ENCODE data around the gene SLC16A6.

SLC16A6 gene

DNA sequence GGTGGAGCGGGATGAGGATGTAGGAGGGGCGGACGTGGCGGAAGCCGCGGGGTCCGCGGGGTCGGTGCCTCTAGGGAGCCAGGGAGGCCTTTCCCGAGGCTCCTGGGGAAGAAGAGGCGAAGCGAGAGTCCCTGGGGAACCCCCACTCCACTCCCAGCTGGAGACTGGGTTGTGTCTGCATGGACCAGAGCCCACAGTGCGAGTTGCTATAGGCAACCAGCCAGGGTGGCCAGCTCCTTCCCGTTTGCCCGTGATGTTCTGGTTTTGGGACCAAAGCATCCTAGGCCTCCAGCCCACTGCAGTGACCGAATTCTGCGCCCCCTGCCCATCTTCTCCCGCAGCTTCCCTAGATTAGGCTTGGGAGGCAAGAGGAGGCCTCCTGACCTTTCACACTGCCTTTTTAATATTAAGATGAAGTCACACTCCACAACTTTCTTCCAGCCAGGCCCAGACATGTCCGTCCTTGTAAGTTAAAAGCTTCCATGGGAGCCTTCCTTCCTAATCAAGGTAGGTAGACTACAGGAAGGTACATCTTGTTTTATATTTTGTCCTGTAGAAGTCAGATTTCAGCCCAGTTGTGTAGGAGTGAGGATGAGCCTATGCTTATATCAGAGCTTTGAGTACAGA is 42.6 kb downstream of the SLC16A6 start:
- DNase-seq (ENCODE audit: low read depth, low spot score), result peak; percentile 55
- in situ Hi-C loops (cut with HindIII; ENCODE audit: low sequenced_read_pairs), result no loop called here
- TF ChIP-seq, protein P1, sequence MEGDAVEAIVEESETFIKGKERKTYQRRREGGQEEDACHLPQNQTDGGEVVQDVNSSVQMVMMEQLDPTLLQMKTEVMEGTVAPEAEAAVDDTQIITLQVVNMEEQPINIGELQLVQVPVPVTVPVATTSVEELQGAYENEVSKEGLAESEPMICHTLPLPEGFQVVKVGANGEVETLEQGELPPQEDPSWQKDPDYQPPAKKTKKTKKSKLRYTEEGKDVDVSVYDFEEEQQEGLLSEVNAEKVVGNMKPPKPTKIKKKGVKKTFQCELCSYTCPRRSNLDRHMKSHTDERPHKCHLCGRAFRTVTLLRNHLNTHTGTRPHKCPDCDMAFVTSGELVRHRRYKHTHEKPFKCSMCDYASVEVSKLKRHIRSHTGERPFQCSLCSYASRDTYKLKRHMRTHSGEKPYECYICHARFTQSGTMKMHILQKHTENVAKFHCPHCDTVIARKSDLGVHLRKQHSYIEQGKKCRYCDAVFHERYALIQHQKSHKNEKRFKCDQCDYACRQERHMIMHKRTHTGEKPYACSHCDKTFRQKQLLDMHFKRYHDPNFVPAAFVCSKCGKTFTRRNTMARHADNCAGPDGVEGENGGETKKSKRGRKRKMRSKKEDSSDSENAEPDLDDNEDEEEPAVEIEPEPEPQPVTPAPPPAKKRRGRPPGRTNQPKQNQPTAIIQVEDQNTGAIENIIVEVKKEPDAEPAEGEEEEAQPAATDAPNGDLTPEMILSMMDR (IDR thresholded peaks at IDR 0.05; ENCODE audit: low read depth, low read length), result no peak
- peak overlapping the region; percentile 75 for H3K4me3 ChIP-seq (ENCODE audit: low read depth, low read length)

GRCh38 chr17:68247445-68248198 is 43.3 kb downstream of the SLC16A6 start, which contains the start of gene AMZ2:
TSS of gene AMZ2 (plus strand) at chr17:68248043. CDS start at chr17:68250188, 2,145 bp downstream.
- H3K4me3 ChIP-seq (ENCODE audit: low read depth, low read length), result peak within 1 kb of the TSS; percentile 75
- in situ Hi-C loops (cut with HindIII; ENCODE audit: low sequenced_read_pairs), result no loop called here

DNA sequence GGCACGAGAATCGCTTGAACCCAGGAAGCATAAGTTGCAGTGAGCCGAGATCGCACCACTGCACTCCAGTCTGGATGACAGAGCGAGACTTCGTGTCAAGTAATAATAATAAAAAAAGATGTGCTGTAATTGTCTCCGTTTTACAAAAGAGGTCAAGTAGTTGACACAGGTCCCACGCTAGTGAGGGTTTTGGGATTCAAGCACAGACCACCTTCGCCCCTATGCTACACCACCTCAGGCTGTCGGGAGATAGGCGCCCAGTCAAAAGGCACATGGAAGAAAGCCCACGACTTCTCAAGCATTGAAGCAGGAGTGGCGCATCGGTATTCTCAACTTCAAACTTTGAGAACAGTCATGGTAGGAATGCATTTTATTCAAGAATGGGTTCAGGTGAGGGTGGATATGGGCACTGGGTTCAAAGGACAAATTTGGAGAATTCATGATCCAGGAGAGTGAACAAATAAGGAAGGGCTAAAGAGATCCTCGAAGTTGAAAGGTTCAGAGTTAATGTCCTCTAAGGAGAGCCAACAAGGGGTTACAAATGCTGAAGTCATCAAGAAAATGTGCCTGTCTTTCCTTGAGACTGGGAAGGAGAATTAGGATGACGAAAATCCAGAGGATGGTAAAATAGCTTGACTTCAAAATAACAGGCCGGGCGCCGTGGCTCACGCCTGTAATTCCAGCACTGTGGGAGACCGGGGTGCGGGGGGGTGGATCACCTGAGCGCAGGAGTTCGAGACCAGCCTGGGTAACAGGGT is 44.5 kb downstream of the SLC16A6 start:
- no peak for DNase-seq (ENCODE audit: low read depth, low spot score)
- TF ChIP-seq, protein P1 (IDR thresholded peaks at IDR 0.05; ENCODE audit: low read depth, low read length), result no peak
- H3K4me3 ChIP-seq (ENCODE audit: low read depth, low read length), result no peak overlapping the region
- in situ Hi-C loops (cut with HindIII; ENCODE audit: low sequenced_read_pairs), result no loop called here

More at GRCh38 chr17:68247445-68248198, 43.3 kb downstream of the SLC16A6 start, which contains the start of gene AMZ2:
- TF ChIP-seq, protein P1 (IDR thresholded peaks at IDR 0.05; ENCODE audit: low read depth, low read length), result no peak
- DNase-seq (ENCODE audit: low read depth, low spot score), result peak; percentile 93

DNA sequence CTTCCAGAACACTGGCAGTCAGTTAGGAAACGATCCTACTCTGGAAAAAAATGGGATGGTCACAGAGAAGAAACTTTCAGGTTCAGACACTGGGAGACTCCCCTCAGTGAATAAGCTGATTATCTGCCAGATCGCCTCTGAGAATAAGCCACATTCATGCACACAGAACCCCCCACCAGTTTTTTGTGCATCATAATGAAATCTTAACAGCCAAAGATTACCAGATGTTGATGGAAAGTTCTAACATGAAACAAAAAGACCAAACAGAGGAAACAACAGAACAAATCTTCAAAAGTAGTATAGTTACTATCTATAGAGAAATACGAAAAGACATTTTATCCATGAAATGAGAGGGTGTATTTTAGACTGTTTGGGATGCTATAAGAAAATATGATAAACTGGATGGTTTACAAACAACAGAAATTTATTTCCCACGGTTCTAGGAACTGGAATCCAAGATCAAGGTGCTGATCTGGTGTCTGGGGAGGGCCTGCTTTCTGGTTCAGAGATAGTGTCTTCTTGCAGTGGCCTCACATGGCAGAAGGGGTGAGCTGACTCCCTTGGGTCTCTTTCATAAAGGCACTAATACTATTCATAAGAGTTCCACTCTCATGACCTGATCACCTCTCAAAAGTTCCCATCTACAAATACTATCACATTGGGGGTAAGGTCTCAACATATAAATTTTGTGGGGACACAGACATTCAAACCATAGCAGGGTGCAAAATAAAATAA is 51.1 kb downstream of the SLC16A6 start:
- no peak overlapping the region for H3K4me3 ChIP-seq (ENCODE audit: low read depth, low read length)
- TF ChIP-seq, protein P1 (IDR thresholded peaks at IDR 0.05; ENCODE audit: low read depth, low read length), result no peak
- DNase-seq (ENCODE audit: low read depth, low spot score), result no peak
- in situ Hi-C loops (cut with HindIII; ENCODE audit: low sequenced_read_pairs), result no loop called here

DNA sequence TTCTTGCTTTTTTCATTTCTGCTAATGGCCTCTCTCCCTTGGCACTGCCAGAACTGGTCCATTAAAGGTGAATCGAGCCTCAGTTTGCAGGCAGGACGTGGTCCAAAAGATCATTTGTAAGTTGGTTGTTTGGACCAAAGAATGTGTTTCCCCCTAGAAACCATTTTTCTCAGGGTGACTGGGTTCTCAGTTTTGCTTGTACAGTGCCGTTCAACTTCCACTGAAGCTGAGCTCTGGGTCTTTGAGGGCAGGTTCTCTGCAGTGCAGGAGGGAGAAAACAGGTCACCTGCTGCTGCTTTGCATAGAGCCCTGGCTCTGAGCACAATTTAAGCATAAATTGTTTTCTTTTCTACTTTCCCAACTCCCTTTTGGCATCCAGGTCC is 52.1 kb downstream of the SLC16A6 start:
- DNase-seq (ENCODE audit: low read depth, low spot score), result no peak
- H3K4me3 ChIP-seq (ENCODE audit: low read depth, low read length), result no peak overlapping the region
- TF ChIP-seq, protein P1 (IDR thresholded peaks at IDR 0.05; ENCODE audit: low read depth, low read length), result no peak
- in situ Hi-C loops (cut with HindIII; ENCODE audit: low sequenced_read_pairs), result no loop called here
